BJ (cell line): Measurements from ENCODE around the gene PEX12. TPM values are rescaled to one million over a fixed set of nuclear protein-coding genes. Genes with fewer than 3 reads are reported as not detected.
A peak's percentile ranks its signal among the peaks of the same experiment; 100 is the strongest.

Experiments
- CTCF ChIA-PET: fragments of 350-600 bp; formaldehyde crosslinking; extraction: SDS; loops from one replicate; lab custom pipeline; 2021; ENCODE audit warnings: antibody characterized with exemption, inconsistent platforms; lab: Yijun Ruan, JAX
- POLR2A ChIA-PET: fragments of 300-600 bp; sonication (Branson Sonifier 250); formaldehyde crosslinking; extraction: SDS; loops from one replicate; lab custom pipeline; 2021; ENCODE audit warnings: antibody characterized with exemption; lab: Charles Lee
- DNase-seq: peaks from one replicate; pipeline ENCODE4 v3.0.0-alpha.2; 2011; ENCODE audit warnings: low read depth
- H3K27me3 ChIP-seq: 2 replicates; pipeline ENCODE4 v1.6.0; 2011; ENCODE audit warnings: low read length; ENCODE audit not compliant: control insufficient read depth, insufficient read depth
- H3K36me3 ChIP-seq: 2 replicates; pipeline ENCODE4 v1.5.1; 2011; ENCODE audit warnings: low read length; ENCODE audit not compliant: control insufficient read depth, insufficient read depth
- H3K4me3 ChIP-seq: 2 replicates; pipeline ENCODE4 v1.5.1; 2011; ENCODE audit warnings: low read depth, mild to moderate bottlenecking, control low read depth, low read length
- polyA minus RNA-seq: library from RNA; depleted of rRNA, polyadenylated mRNA; stranded (reverse); fragments of >200 nt; gene quantifications from 2 replicates; pipeline ENCODE4 v1.2.3, GENCODE V29; 2011; rRNA and poly(A)+ RNA removed
- polyA plus RNA-seq: library from polyadenylated mRNA; depleted of rRNA; stranded (reverse); fragments of >200 nt; gene quantifications from 2 replicates; pipeline ENCODE4 v1.2.3, GENCODE V29; 2011; rRNA removed
- TF ChIP-seq, protein P1 (sequence below): IDR thresholded peaks from 2 replicates; pipeline ENCODE4 v1.5.1; 2011; ENCODE audit warnings: low read depth, mild to moderate bottlenecking, control low read depth, inconsistent platforms, low read length, moderate library complexity; ENCODE audit not compliant: insufficient read depth

PEX12 gene
- 8.5 and 11.0 TPM in 2 replicates for polyA plus RNA-seq
- 5.5 and 7.3 TPM in 2 replicates for polyA minus RNA-seq

DNA sequence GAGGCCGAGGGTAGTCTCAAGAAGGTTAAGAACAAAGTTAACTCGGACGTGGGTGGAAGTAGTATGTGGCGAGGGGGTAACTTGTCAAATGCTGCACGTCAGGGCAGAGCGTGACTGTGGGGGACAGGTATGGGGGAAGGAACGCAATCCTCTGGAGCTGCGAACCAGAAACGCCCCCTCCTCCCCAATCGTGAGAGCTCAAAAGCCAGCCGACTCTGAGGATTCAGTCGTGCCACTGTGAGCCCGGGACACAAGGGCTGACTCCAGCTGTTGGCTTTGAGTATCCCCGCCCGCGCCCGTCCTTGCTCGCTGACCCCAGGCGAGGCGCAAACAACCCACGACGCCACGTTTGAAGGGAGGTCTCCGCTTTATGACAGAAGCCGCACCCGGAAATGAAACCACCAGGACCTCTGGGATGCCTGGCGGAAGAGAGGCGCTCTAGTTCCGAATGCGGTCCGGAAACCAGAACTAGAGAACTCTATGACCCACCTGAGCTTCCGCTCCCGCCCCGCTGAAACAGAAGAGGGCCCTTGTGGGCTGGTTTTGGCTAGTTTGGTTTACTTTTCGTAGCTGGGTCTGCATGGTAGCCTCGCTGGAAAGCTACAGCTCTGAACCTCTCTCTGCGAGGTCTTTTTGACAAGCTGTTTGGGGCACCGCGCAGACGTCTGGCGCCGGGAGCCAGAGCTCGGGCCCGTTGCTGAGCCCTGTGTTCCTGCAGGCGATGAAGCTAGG, at the start of gene PEX12:
Gene PEX12 (minus strand): TSS at position 375 of the 732 bp plus-strand sequence. CDS start 550 bp downstream, outside the sequence.
- H3K4me3 ChIP-seq: peak within 1 kb of the TSS; percentile 82
- H3K36me3 ChIP-seq: no peaks in the 10 kb centered on the region
- DNase-seq: peak; percentile 53
- ChIA-PET CTCF (interaction anchor here (0.6 to 1.3 kb wide), 10 partner anchors 8 to 267 kb away, joined by 3 to 7 read pairs (median 3); partner anchors contain the start of genes AP2B1 and RASL10B), POLR2A (interaction anchor here (0.6 to 1.3 kb wide), 3 partner anchors 10 to 63 kb away, joined by 3 to 5 read pairs (median 3); no protein-coding TSS in a partner anchor)
- H3K27me3 ChIP-seq: no peaks in the 10 kb centered on the region
- TF ChIP-seq, protein P1, sequence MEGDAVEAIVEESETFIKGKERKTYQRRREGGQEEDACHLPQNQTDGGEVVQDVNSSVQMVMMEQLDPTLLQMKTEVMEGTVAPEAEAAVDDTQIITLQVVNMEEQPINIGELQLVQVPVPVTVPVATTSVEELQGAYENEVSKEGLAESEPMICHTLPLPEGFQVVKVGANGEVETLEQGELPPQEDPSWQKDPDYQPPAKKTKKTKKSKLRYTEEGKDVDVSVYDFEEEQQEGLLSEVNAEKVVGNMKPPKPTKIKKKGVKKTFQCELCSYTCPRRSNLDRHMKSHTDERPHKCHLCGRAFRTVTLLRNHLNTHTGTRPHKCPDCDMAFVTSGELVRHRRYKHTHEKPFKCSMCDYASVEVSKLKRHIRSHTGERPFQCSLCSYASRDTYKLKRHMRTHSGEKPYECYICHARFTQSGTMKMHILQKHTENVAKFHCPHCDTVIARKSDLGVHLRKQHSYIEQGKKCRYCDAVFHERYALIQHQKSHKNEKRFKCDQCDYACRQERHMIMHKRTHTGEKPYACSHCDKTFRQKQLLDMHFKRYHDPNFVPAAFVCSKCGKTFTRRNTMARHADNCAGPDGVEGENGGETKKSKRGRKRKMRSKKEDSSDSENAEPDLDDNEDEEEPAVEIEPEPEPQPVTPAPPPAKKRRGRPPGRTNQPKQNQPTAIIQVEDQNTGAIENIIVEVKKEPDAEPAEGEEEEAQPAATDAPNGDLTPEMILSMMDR: 0 out of 2 replicates have a peak, but pooled peaks have one; percentile 6

DNA sequence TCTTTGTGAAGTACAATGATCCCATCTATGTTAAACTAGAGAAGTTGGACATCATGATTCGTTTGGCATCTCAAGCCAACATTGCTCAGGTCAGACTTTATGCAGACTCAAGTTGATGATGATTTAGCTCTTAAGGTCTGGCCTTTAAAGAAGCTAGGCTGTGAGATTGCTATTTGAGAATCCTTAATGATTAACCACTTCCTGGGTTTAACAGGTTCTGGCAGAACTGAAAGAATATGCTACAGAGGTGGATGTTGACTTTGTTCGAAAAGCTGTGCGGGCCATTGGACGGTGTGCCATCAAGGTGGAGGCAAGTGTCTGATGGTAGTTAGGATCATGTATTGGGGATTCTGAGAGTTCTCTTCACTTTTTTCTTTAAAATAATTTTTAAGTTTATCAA, 49.0 kb upstream of the PEX12 start:
- no peak overlapping the region for H3K4me3 ChIP-seq
- H3K27me3 ChIP-seq: no peaks in the 10 kb centered on the region
- CTCF ChIA-PET: interaction anchor here (2.3 kb wide), 1 partner anchor 120 kb away, joined by 8 read pairs; no protein-coding TSS in a partner anchor
- POLR2A ChIA-PET: no interaction called here
- DNase-seq: no peak
- peaks cover 1% of the 10 kb centered on the region; the same call in 1 of the 2 replicates for H3K36me3 ChIP-seq
- TF ChIP-seq, protein P1: no peak

DNA sequence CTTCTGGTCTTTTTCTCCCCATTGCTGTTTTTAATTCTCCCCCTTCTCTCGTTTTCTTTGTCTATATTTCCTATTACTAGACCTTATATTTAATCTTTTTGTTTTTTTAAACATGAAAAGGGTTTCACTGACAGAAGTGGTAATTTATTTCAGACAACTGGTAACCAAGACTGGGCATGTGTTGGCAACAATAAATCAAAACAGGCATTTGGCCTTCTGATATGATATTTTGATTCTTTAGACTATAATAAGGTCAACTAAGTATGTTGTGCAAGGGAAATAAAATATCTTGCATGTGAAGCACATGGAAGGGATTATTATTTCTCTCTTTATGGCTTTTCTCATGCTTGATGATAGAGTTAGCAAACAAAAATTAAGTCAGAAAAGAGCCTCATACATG, 43.4 kb upstream of the PEX12 start:
- ChIA-PET POLR2A (no interaction called here), CTCF (no interaction called here)
- no peak for DNase-seq
- Histone ChIP-seq H3K4me3 (no peak overlapping the region), H3K27me3 (no peaks in the 10 kb centered on the region), H3K36me3 (peaks cover 1% of the 10 kb centered on the region)
- TF ChIP-seq, protein P1: no peak

DNA sequence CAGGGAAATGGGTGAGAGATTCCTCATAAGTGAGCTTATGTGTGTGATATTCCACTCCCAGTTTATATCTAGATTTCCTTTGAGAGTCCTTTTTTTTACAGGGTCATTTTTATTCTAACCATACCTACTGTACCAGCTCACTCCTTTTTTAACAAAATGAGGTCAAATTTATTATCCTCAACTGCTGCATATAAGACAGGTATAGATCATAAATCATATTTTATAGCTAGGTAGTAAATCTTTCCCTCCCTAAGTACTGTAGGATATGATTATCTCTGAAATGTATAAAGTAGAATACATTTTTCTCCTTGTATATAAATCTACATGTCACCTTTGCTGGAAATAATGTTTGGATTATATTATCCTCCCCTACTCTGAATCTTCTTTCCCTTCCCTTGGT, 40.3 kb upstream of the PEX12 start:
- DNase-seq: no peak
- Histone ChIP-seq H3K27me3 (no peaks in the 10 kb centered on the region), H3K36me3 (no peaks in the 10 kb centered on the region; the same call in none of the 2 replicates), H3K4me3 (no peak overlapping the region)
- TF ChIP-seq, protein P1: no peak
- POLR2A ChIA-PET: no interaction called here
- CTCF ChIA-PET: interaction anchor here (0.8 to 1.7 kb wide), 3 partner anchors 11 to 129 kb away, joined by 3 to 13 read pairs (median 6); no protein-coding TSS in a partner anchor

DNA sequence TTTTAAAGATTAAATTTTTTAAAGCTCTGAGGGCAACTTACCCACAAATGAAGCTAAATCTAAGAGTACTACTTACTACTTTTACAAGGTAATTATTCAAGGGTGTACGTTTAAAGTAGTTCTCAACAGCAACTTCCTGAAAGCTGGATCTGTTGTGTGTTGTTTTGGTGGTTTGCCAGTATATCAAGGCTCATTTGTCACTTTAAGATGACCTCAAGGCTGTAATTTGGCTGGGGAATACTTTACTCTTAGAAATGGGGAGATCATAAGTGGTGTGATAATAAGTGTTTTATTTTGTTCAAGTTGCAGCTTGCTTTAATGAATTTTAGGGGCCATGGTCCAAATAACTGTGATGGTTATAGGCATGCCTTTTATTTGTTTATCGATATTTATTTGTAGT, 39.1 kb upstream of the PEX12 start:
- ChIA-PET POLR2A (no interaction called here), CTCF (interaction anchor here (1.0 kb wide), 1 partner anchor 46 kb away, joined by 4 read pairs; no protein-coding TSS in a partner anchor)
- H3K4me3 ChIP-seq: no peak overlapping the region
- no peaks in the 10 kb centered on the region; the same call in none of the 2 replicates for H3K36me3 ChIP-seq
- no peaks in the 10 kb centered on the region for H3K27me3 ChIP-seq
- TF ChIP-seq, protein P1: no peak
- DNase-seq: no peak
